Sciatic nerve (tissue), 2 donors: Measurements from ENCODE around the gene DTX4. TPM values are rescaled to one million over a fixed set of nuclear protein-coding genes. Genes with fewer than 3 reads are reported as not detected.

Source experiments
- ATAC-seq: fragments of 200-7000 bp; cut with Tn5 transposase; one replicate; pipeline ENCODE4 v1.9.1; 2020; ENCODE audit warnings: mild to moderate bottlenecking, moderate library complexity
- DNase-seq: peaks from one replicate; pipeline ENCODE4 v3.0.0-alpha.2; 2020; ENCODE audit warnings: low spot score
- intact Hi-C: fragments of 100-400 bp; cut with DNase I; formaldehyde crosslinking; loops from one replicate; pipeline ENCODE4 v1.14.2; 2022
- total RNA-seq: library from RNA; stranded (reverse); fragmentation: NEBNext Ultra II Directional; extraction: Animal tissue kit (Norgen Biotek cat#: 25700); gene quantifications from one replicate; pipeline ENCODE4 v1.2.1, GENCODE V29; 2021
- donor health status: DM: no; HTN: no; CAD: no.
- donor health status: DM: no; HTN: no; CAD: no.

The DTX4 gene
- total RNA-seq, 1 donor from 2014 or later: 35.9 TPM

- no peak for DNase-seq
Measured at GRCh38 chr11:59187035-59187434, 15.1 kb downstream of the DTX4 start.

GRCh38 chr11:59187587-59187986 lies 15.7 kb downstream of the DTX4 start:
- intact Hi-C loops: no loop called here
- peak; percentile 78 for ATAC-seq
- DNase-seq: no peak

More at GRCh38 chr11:59187035-59187434, 15.1 kb downstream of the DTX4 start:
- intact Hi-C loops: no loop called here
- no peak for ATAC-seq

GRCh38 chr11:59188954-59189353 lies 17.0 kb downstream of the DTX4 start:
- DNase-seq (no peak), ATAC-seq (no peak)
- intact Hi-C loops: no loop called here

GRCh38 chr11:59189986-59190385 lies 18.1 kb downstream of the DTX4 start:
- intact Hi-C loops: no loop called here
- ATAC-seq: no peak

GRCh38 chr11:59191095-59191494 lies 19.2 kb downstream of the DTX4 start:
- DNase-seq: no peak
- ATAC-seq: no peak
- intact Hi-C loops: no loop called here

More at GRCh38 chr11:59189986-59190385, 18.1 kb downstream of the DTX4 start:
- DNase-seq: no peak

GRCh38 chr11:59191890-59192289 lies 20.0 kb downstream of the DTX4 start:
- DNase-seq (no peak), ATAC-seq (no peak)
- intact Hi-C loops: no loop called here

GRCh38 chr11:59192446-59193020 lies 20.6 kb downstream of the DTX4 start:
- no peak for ATAC-seq
- intact Hi-C loops: no loop called here

GRCh38 chr11:59193587-59194130 lies 21.7 kb downstream of the DTX4 start:
- ATAC-seq (no peak), DNase-seq (no peak)
- intact Hi-C loops: no loop called here

More at GRCh38 chr11:59192446-59193020, 20.6 kb downstream of the DTX4 start:
- no peak for DNase-seq

GRCh38 chr11:59195586-59195985 lies 23.7 kb downstream of the DTX4 start:
- DNase-seq: no peak
- intact Hi-C loops: no loop called here
- ATAC-seq: no peak

GRCh38 chr11:59196777-59197176 lies 24.8 kb downstream of the DTX4 start:
- DNase-seq (no peak), ATAC-seq (no peak)
- intact Hi-C loops: no loop called here

GRCh38 chr11:59197991-59198390 lies 26.1 kb downstream of the DTX4 start:
- intact Hi-C loops: no loop called here
- DNase-seq: peak; percentile 91
- ATAC-seq: peak; percentile 92

GRCh38 chr11:59198726-59199125 lies 26.8 kb downstream of the DTX4 start:
- intact Hi-C loops: no loop called here
- DNase-seq (no peak), ATAC-seq (no peak)

GRCh38 chr11:59199546-59200422 lies 27.9 kb downstream of the DTX4 start:
- intact Hi-C loops: no loop called here
- ATAC-seq: no peak

GRCh38 chr11:59200423-59200746 lies 28.5 kb downstream of the DTX4 start:
- no peak for ATAC-seq
- no peak for DNase-seq
- intact Hi-C loops: no loop called here

More at GRCh38 chr11:59199546-59200422, 27.9 kb downstream of the DTX4 start:
- DNase-seq: no peak

- intact Hi-C loops: no loop called here
- ATAC-seq (no peak), DNase-seq (no peak)
Measured at GRCh38 chr11:59201353-59201752, 29.4 kb downstream of the DTX4 start.

- DNase-seq (no peak), ATAC-seq (no peak)
- intact Hi-C loops: no loop called here
Measured at GRCh38 chr11:59204746-59205145, 32.8 kb downstream of the DTX4 start.

- ATAC-seq (no peak), DNase-seq (no peak)
- intact Hi-C loops: loop anchor here (2.0 kb wide), 1 partner anchor 33 kb away; the partner anchor contains the start of gene DTX4
Measured at GRCh38 chr11:59205648-59206047, 33.7 kb downstream of the DTX4 start.

GRCh38 chr11:59206635-59207034 lies 34.7 kb downstream of the DTX4 start:
- peak; percentile 68 for ATAC-seq
- intact Hi-C loops: loop anchor here (2.0 kb wide), 1 partner anchor 34 kb away; the partner anchor contains the start of gene DTX4
- DNase-seq: no peak

GRCh38 chr11:59207988-59208451 lies 36.1 kb downstream of the DTX4 start:
- DNase-seq (no peak), ATAC-seq (peak; percentile 74)
- intact Hi-C loops: loop anchor here (2.0 kb wide), 1 partner anchor 35 kb away; the partner anchor contains the start of gene DTX4

- DNase-seq (no peak), ATAC-seq (no peak)
- intact Hi-C loops: no loop called here
Measured at GRCh38 chr11:59208956-59209355, 37.0 kb downstream of the DTX4 start.
